ENCODE measurements around the gene NRXN2. TPM values are rescaled to one million over a fixed set of nuclear protein-coding genes. Genes with fewer than 3 reads are reported as not detected.
A peak's percentile ranks its signal among the peaks of the same experiment; 100 is the strongest.

Gene NRXN2
- total RNA-seq, 2 donors from 2014 or later, result 0.84 to 1.3 TPM

DNA sequence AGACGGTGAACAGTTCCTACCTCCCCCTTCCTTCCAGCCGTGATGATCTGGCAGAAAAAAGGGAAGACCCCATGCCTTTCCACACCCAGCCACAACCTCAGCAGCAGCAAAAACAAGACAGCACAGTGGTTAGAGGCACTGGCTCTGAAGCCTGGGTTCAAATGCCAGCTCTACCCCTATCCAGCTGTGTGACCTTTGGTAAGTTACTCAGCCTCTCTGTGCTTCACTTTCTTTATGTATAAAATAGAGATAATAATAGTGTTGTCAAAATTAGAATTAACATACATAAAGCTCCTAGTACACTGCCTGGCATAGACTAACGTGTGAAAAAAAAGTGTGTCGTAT lies 4.2 kb downstream of the NRXN2 start:
- Mint-ChIP-seq H3K36me3 (no peaks in the 10 kb centered on the region), H3K9me3 (no peaks in the 10 kb centered on the region), H3K27ac (no peak overlapping the region)
- DNase-seq (ENCODE audit: low spot score in 2 of 2) (no peak), ATAC-seq (no peak)

DNA sequence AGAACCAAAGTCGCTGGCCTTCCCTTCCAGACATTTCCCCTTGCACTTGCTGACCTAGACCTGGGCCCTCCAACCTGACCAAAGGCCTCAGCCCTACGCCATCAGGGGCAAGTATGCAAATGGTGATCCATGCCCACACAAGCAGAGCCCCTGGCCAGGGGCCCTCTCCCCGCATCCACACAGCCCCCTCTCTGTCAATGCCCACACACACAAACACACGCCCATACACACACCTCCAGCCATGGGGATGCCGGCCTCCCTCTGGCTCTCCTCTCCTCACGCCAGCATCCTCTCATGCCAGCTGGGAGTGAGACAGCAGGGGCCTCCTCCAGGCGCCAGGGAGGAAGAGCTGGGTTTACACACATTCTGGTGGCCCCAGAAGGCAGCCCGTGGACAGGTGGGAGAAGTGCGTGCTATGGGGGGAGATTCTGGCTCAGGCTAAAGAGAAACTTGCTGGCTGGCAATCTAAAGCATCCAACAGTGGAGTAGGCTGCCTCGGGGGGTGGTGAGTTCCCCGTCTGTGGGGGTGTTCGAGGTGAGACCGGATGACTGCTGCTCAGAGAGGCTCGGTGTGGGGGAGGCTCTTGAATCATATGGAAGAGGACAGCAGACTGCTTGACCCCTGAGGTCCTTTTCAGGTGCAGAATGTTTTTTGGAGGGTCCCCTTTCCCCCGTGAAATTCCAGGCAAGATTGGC lies 4.8 kb downstream of the NRXN2 start:
- DNase-seq (ENCODE audit: low spot score in 2 of 2) (no peak), ATAC-seq (no peak)
- H3K9me3 Mint-ChIP-seq, result no peaks in the 10 kb centered on the region
- no peaks in the 10 kb centered on the region for H3K36me3 Mint-ChIP-seq
- H3K27ac Mint-ChIP-seq, result no peak overlapping the region

DNA sequence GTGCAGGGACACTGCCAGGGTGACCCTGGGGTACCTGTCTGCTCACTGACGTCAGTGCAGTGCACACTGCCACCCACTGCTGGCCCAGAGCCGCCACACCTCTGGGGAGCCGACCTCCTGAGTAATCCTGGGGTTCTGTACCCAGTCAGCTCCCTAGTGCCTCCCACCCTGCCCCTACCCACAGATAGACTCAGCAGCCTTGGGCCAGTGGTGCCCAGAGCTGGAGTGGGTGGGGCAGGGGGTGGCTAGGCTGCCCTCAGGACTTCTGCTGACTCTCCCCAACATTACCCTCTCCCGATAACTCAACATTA lies 5.8 kb downstream of the NRXN2 start:
- Mint-ChIP-seq H3K9me3 (no peaks in the 10 kb centered on the region), H3K27ac (no peak overlapping the region), H3K36me3 (peaks cover 0 to under 1% of the 10 kb centered on the region in 2 donors)
- DNase-seq (ENCODE audit: low spot score in 2 of 2) (no peak), ATAC-seq (no peak)

DNA sequence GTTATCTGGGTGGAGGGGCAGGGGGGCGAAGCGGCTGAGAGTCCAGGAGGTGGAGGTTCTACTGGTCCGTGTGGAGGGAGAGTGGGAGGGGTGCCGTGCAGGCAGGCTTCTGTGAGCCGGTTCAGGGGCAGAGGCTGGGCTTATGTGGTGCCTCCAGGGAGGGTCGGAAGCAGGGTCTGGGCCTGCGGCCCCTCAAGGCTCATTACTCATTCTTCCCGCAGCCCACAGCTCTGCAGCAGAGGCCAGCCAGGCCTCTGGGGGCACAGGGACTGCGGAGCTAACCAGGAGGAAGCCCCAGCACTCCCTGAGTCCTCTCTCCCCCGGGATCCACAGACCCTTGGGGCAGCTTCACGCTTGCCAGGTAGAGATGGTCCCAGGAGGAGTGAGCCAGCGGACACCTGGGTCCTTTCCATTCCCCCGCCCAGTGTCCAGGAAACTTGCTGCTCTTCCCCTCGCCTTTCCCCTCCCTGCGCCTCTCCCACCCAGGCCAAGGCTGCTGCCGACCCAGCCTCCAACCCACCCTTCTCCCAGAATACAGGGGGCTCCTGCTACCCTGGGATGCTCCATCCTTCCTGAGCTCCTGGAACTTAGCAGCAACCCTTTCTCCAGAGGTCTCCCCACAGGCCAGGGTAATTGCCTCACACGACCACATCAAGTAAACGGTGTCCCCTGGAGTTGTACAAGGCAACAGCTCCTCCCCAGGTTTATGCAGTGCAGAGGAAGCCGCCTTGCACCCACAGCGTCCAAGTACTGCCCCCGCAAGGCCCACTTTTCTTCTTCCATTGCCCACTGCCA lies 6.3 kb downstream of the NRXN2 start:
- H3K9me3 Mint-ChIP-seq, result no peaks in the 10 kb centered on the region
- no peak overlapping the region for H3K27ac Mint-ChIP-seq
- peaks cover 0 to 6% of the 10 kb centered on the region in 2 donors for H3K36me3 Mint-ChIP-seq
- no peak for DNase-seq (ENCODE audit: low spot score in 2 of 2)
- ATAC-seq, result no peak

DNA sequence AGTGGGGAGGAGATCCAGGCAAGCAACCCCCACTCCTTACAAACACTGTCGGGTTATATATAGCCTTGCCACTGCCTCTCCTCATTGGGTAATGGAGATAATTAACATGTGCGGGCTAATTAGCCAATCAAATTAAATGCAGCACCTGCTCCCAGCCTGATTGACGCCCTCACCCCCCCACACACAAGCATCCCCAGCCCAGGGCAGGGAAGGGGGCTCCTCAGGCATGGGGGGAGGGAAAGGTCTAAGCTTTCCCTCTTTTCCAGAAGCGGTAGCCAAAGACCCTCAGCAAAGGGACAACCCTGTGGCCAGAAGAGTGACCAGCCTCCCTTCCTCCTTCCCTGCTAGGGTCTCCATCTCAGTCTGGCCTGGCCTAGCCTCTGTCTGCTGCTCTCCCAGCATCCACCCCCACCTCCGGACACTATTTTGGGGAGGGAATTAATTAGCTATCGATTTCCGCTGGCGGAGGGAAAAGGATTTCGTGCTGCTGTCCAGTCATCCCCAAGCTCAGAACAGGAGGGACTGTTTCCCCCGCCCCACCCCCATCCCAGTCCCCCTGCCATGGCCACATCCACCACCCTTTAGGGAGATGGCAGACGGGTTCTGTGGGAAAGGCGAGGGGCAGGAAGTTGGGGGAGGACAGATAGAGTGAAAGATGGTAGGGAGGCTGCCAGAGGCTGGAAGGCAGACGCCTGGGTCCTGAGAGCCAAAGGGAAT lies 7.1 kb downstream of the NRXN2 start:
- DNase-seq (ENCODE audit: low spot score in 2 of 2) (no peak), ATAC-seq (no peak)
- no peak overlapping the region for H3K27ac Mint-ChIP-seq
- H3K9me3 Mint-ChIP-seq, result no peaks in the 10 kb centered on the region
- peaks cover 0 to 8% of the 10 kb centered on the region in 2 donors for H3K36me3 Mint-ChIP-seq

DNA sequence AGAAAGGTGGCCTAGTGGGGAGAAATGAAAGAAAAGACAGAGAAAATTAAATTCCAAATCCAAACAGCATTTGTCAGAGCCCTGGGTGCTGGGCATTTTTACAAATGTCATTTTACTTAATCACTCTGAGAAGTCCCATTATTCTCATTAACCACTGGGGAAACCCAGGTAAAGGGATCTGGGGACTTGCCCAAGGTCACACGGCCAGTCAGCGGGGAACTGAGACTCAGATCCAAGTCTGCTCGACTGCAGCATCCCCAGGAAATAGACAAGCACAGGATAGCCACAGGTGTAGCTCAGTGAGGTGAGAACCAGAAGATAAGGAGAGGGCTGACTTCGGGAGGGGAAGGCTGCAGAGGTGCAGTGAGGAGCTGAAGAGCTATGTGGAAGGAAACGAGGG lies 7.9 kb downstream of the NRXN2 start:
- ATAC-seq (no peak), DNase-seq (ENCODE audit: low spot score in 2 of 2) (no peak)
- Mint-ChIP-seq H3K9me3 (no peaks in the 10 kb centered on the region), H3K27ac (no peak overlapping the region), H3K36me3 (peaks cover 0 to 8% of the 10 kb centered on the region in 2 donors)

DNA sequence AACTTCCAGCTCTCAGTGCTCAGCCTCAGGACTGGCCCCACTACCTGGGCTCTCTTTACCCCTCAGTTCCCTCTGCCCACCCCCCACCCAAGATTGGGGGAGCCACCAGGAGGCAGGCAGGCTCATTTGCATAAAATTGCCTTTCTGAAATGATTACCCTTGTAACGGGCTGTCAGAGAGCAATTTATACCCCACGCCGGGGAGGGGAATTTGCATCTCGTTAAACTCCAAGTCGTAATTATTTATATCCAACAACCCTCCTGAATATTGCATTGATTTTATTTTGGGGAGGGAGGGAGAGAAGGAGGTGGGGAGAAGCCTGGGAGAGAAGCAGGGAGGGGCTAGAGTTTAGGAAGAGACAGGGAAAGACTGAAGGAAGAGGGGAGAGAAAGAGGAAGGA lies 8.3 kb downstream of the NRXN2 start:
- H3K36me3 Mint-ChIP-seq, result peaks cover 0 to 8% of the 10 kb centered on the region in 2 donors
- DNase-seq (ENCODE audit: low spot score in 2 of 2) (no peak), ATAC-seq (no peak)
- H3K27ac Mint-ChIP-seq, result no peak overlapping the region
- H3K9me3 Mint-ChIP-seq, result no peaks in the 10 kb centered on the region

DNA sequence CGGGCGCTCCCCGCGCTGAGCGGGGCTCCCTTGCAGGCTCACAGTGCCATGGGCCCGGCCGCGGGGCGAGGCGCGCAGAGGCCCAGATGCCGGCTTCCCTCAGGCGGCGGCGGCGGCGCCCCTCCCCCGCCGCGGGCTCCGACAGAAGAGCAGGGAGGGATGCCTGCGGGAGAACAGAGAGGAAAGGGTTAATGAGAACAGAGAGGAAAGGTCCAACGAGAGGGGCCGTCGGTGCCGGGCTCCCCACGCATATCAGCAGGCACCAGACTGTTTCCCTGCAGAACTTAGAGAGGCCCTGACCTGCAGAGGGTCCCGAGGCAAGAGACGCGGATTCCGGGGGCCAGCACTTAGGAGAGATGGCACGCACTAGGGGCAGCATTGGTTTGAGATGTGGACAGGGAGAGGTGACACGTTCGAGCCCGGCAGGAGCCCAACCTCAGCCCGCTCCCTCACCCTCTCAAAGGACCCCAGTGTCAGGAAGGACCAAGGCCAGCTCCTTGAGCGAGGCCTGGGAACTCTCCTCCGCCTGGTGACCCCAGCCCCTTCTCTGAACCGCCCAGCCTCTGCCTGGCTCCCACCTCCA lies 9.1 kb downstream of the NRXN2 start:
- H3K27ac Mint-ChIP-seq, result no peak overlapping the region
- no peak for DNase-seq (ENCODE audit: low spot score in 2 of 2)
- ATAC-seq, result peak in 1 of 2 donors; percentile 2
- no peaks in the 10 kb centered on the region for H3K9me3 Mint-ChIP-seq
- peaks cover 0 to 8% of the 10 kb centered on the region in 2 donors for H3K36me3 Mint-ChIP-seq

DNA sequence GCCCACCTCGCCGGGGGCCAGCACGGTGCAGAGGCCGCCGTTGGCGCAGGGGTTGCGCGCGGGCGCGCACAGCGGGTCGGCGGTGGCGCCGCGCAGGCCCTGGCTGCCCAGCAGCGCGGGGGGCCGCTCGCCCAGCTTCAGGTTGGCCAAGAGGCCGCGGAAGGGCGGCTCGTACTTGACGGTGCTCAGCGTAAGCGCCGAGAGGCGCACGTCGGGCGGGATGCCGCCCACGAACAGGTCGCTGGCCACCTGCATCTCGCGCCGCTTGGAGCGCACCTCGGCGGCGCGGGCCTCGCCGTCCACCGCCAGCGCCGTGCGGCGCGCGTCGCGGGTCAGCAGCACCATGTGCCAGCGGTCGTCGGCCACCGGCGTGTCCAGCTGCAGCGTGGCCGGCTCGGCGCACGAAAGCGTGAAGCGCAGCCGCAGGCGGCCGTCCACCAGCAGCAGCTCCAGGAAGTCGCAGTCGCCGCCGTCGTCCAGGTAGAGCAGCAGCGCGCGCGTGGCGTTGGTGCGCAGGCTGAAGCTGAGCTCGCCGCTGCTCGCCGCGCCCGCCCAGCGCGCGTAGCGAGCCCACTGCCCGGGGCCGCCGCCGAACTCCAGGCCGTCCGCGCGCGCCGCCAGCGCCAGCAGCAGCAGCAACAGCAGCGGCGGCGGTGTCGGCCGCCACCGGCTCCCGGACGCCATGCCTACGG lies 9.8 kb downstream of the NRXN2 start:
- Mint-ChIP-seq H3K9me3 (no peaks in the 10 kb centered on the region), H3K36me3 (peaks cover 0 to 8% of the 10 kb centered on the region in 2 donors), H3K27ac (no peak overlapping the region)
- DNase-seq (ENCODE audit: low spot score in 2 of 2) (peak in 1 of 2 donors; percentile 30), ATAC-seq (peak in 1 of 2 donors; percentile 29)

DNA sequence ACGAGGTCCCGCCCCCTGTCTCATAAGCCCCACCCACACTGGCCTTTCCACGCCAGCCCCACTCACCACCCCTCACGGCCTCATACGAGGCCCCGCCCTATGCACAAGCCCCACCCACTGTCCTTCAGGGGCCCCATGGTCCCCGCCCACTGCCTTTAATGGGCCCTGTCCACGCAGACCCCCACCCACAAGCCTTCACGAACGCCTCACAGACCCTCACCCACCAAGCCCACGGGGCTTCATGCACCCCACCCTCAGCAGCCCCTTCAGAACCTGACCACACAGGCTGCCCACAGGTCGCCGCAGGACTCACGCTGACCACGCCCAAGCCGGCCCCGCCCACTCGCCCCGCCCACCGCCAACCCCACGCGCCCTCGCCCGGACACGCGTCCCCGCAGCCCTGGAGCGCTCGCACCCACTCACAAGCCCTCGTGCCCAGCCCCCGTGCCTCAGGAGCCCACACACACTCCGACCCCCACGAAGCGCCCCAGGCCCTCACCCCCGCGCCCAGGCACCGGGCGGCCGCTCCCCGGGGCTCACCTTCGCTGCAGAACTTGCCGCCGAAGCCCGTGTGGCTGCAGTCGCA lies 10.5 kb downstream of the NRXN2 start:
- H3K36me3 Mint-ChIP-seq, result peaks cover 0 to 8% of the 10 kb centered on the region in 2 donors
- DNase-seq (ENCODE audit: low spot score in 2 of 2) (no peak), ATAC-seq (peak in 1 of 2 donors; percentile 43)
- H3K27ac Mint-ChIP-seq, result no peak overlapping the region
- no peaks in the 10 kb centered on the region for H3K9me3 Mint-ChIP-seq

DNA sequence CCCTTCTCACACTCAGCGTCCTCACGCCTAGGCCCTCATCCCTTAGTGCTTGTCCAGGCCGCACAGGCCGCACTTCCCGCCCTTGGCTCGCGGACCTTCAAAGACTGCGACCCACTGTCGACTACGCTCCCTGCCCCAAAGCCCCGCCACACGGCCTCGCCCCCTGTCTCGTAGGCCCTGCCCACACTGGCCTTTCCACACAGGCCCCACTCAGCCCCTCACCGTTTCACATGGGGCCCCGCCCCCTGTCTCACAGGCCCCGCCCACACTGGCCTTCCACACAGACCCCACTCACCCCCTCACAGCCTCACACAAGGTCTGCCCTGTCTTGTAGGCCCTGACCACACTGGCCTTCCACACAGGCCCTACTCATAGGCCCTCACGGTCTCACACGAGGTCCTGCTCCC lies 11.0 kb downstream of the NRXN2 start:
- Mint-ChIP-seq H3K27ac (no peak overlapping the region), H3K9me3 (no peaks in the 10 kb centered on the region), H3K36me3 (peaks cover 0 to 8% of the 10 kb centered on the region in 2 donors)
- no peak for DNase-seq (ENCODE audit: low spot score in 2 of 2)
- peak in 1 of 2 donors; percentile 7 for ATAC-seq

DNA sequence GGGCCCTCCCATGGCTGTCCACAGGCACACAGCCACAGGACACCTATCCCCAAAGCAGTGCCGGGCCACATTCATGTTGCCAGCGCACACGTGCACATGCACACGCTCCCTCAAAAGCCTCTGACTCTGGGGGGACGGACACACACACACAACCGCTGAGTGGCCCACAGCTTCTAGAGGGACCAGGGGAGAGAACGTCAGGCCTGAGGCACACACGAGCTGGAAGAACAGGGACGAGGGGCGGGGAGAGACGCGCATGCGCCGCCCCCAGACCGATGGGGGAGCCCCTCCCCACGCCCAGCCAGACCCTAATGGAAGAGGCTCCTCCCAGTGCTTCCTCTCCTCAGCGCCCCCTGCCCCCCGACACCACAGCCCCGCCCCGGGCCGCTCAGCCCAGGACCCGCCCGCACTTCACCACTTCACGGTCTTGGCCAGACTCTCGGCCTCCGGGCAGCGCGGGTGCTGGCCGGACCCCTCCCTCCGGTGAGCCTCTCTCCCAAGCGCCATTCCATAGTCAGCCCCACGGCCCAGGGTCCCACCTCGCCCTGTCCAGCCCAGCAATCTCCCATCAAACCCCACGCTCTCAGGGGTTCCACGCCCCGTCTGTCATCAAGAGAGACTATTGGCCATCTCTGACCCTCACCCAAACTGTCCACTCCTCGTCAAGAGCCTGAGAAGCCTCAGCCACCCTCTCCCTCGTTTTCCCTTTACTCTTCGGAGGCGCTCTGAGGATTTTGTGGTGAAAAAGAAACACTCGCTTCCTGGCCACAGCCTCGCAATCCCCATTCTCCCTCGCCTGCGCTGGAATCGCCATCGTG lies 11.7 kb downstream of the NRXN2 start:
- H3K27ac Mint-ChIP-seq, result no peak overlapping the region
- DNase-seq (ENCODE audit: low spot score in 2 of 2), result no peak
- H3K36me3 Mint-ChIP-seq, result peaks cover 0 to 8% of the 10 kb centered on the region in 2 donors
- H3K9me3 Mint-ChIP-seq, result no peaks in the 10 kb centered on the region
- no peak for ATAC-seq

DNA sequence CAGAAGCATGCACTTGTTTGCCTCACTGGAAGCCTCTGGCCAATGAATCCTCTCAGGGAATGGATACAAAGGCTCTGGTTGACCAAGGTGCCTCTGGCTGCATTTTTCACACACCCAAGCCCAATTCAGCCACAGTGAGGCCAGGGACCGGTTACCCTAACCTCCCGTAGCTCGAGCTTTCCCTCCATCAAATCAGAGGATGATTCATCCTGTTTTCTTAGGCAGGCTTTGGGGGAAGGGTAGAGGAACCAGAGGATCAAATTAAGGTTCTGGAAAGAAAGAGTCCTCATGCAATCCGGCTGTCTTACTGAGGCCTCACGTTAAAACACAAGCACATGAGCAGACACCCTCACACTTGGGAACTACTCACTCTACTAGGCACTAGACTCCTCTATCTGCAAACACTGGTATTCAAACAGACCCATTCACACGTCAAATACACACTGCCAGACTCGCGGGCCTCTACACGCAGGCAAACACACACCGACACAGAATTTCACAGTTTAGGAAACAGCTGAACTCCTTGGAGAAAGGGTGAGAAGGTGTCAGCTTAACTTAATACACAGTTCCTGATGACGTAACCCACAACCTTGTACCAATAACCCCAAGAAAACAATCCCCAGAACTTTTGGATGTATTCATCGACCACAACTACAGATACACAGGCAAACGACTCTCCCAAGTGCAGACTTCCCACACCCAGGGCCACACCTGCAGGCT lies 12.4 kb downstream of the NRXN2 start:
- Mint-ChIP-seq H3K9me3 (no peaks in the 10 kb centered on the region), H3K27ac (no peak overlapping the region), H3K36me3 (peaks cover 0 to 8% of the 10 kb centered on the region in 2 donors)
- DNase-seq (ENCODE audit: low spot score in 2 of 2) (no peak), ATAC-seq (no peak)

DNA sequence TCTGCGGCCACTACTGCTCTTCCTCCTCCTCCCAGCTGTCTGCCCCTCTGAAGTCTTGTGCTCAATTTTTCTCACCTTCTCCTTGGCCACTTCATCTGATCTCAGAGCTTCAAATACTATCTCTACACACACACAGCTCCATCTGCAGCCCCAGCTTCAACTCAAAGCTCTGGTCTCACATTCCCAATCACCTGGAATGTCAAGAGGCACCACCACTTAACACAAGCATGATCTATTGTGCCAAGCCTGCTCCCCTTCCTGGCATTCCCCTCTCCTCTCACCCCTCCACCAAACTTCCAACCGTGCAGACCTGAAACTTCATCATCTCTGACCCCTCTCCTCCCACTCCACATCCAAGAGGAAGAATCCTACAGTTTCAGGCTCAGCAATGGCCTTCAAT lies 17.5 kb downstream of the NRXN2 start:
- no peak for ATAC-seq
- no peaks in the 10 kb centered on the region for H3K36me3 Mint-ChIP-seq

DNA sequence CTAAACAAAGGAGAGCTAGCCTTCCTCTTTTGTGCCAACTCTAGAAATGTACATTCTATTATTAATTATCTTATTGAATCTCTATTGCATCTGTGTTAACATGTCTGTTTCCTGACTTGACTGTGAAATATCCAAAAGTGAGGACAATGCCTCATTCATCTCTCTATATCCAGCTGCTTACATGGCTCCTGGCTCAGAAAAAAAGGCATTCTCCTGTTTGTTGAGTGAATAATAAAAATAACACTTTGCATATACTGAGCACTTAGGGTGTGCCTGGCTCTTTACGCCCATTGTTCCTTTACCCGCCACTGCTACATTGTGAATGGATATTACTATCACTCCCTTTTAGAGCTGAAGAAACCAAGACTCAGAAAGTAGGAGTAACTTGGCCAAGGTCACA lies 19.9 kb downstream of the NRXN2 start:
- DNase-seq (ENCODE audit: low spot score in 2 of 2), result no peak
- Mint-ChIP-seq H3K36me3 (no peaks in the 10 kb centered on the region), H3K9me3 (no peaks in the 10 kb centered on the region), H3K27ac (no peak overlapping the region)
- no peak for ATAC-seq

More for the DNA sequence above, 17.5 kb downstream of the NRXN2 start:
- no peak overlapping the region for H3K27ac Mint-ChIP-seq
- DNase-seq (ENCODE audit: low spot score in 2 of 2), result no peak
- H3K9me3 Mint-ChIP-seq, result no peaks in the 10 kb centered on the region
